ENCODE results near the gene AHR.

AHR gene

DNA sequence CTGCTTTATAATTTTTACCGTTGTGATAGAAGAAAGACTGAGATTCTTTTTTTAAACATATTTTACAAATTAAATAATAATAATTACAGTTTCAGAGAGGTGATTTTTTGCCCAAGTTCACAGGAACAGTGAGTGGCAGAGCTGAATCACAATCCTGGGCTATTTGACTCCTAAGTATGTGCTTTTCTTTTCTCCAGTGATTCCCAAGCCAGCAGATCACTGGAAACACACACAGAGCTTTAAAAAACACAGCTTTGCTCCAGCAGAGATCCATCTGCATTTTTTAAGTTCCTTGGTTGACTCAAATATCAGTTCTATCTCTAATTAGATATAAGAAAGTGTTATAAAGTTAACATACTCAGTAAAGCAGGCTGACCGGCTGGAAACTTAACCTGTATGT lies 69.0 kb downstream of the AHR start:
- H3K4me3 ChIP-seq (ENCODE audit: low read depth, low read length), result no peak overlapping the region
- TF ChIP-seq, protein P1, sequence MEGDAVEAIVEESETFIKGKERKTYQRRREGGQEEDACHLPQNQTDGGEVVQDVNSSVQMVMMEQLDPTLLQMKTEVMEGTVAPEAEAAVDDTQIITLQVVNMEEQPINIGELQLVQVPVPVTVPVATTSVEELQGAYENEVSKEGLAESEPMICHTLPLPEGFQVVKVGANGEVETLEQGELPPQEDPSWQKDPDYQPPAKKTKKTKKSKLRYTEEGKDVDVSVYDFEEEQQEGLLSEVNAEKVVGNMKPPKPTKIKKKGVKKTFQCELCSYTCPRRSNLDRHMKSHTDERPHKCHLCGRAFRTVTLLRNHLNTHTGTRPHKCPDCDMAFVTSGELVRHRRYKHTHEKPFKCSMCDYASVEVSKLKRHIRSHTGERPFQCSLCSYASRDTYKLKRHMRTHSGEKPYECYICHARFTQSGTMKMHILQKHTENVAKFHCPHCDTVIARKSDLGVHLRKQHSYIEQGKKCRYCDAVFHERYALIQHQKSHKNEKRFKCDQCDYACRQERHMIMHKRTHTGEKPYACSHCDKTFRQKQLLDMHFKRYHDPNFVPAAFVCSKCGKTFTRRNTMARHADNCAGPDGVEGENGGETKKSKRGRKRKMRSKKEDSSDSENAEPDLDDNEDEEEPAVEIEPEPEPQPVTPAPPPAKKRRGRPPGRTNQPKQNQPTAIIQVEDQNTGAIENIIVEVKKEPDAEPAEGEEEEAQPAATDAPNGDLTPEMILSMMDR (IDR thresholded peaks at IDR 0.05; ENCODE audit: borderline replicate concordance, insufficient read depth, low read depth, low read length), result no peak

DNA sequence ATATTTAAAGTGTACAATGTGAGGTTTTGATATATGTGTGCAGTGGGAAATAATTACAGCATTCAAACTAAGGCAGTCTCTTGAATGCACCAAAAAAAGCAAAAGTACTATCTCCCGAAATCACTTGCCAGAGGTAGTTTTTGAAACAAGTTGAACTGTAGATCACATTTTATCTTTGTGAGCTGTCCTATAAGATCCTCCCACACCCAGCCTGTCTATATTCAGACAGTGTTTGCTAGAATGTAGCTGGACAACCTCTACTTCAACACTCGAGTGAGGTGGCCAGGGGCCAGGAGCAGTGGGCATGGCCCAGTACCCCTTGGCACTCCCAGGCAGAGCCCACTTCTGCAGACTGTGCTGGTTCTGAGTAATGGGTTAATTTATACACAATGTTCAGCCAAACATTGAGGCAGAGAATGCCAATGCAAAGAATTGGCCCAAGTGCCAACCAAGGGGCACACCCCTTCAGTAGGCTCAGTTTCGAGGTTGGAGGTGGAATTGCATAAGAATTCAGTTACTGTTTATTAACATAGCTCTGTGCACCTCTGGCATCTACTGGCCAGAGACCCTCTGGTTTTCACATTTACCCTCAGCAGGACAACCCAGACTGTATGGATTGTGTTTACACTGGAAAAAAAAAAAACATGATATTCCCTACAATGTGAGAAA lies 70.5 kb downstream of the AHR start:
- TF ChIP-seq, protein P1 (IDR thresholded peaks at IDR 0.05; ENCODE audit: borderline replicate concordance, insufficient read depth, low read depth, low read length), result no peak
- H3K4me3 ChIP-seq (ENCODE audit: low read depth, low read length), result no peak overlapping the region

DNA sequence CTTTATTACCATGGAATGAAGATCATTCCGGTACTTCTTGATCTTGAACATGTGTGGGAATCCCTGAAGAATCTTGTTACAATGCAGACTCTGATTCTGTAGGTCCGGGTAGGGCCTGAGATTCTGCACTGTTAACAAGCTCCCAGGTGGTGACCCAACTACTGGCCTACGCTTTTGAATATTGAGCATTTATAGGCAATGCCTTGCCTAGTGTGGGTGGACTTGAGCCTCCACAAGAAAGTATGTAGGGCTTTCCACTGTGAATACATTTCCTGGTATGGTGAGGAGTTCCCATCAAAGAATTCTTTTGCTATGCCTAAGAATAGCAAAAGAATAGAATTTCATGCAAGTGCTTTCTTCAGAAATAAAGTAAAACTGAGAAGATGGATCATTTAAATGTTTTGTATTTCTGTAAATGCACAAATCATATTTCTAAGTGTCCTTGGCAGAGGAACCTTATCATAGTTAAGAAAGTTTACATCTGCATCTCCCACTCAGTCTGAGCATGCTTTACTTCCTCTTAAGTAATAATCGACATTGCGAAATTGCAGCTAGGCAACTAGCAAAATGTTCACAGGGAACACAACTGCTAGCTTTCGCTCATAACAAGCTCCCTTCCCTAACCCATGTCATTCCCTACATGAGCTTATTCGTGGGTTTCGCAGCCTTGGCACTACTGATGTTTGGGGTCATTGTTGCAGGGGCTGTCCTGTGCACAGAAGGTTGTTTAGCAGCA lies 71.4 kb downstream of the AHR start:
- TF ChIP-seq, protein P1 (IDR thresholded peaks at IDR 0.05; ENCODE audit: borderline replicate concordance, insufficient read depth, low read depth, low read length), result no peak
- no peak overlapping the region for H3K4me3 ChIP-seq (ENCODE audit: low read depth, low read length)

DNA sequence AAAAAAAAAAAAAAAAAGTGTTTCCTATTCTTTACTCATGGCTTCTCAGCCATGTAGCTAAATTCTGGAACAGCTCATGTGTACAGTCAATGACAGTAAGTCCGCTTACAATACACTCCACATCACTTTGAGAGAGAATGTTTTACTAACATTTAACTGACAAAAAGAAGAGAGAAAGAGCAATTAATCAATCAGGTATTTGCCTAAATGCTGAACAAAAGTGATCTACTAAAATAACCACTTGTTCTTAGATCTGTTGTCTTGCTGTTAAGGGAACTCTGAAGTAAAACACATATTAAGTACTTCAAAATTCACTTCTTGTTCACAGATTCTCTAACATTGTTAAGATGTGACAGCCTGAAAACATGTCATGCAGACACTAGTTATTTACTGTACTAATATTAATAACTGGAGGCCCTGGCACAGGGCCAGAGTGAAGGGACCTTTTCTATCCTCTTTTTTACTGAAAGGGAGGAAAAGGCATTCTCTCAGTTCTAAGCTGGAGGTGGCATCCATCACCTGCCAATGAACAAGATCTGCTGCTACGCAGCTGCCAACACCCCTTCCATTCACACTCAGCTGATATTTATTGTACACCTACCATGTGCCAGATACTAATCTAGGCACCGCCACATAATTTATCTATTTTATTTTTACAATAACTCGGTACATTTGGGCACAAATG lies 72.6 kb downstream of the AHR start:
- TF ChIP-seq, protein P1 (IDR thresholded peaks at IDR 0.05; ENCODE audit: borderline replicate concordance, insufficient read depth, low read depth, low read length), result no peak
- no peak overlapping the region for H3K4me3 ChIP-seq (ENCODE audit: low read depth, low read length)

DNA sequence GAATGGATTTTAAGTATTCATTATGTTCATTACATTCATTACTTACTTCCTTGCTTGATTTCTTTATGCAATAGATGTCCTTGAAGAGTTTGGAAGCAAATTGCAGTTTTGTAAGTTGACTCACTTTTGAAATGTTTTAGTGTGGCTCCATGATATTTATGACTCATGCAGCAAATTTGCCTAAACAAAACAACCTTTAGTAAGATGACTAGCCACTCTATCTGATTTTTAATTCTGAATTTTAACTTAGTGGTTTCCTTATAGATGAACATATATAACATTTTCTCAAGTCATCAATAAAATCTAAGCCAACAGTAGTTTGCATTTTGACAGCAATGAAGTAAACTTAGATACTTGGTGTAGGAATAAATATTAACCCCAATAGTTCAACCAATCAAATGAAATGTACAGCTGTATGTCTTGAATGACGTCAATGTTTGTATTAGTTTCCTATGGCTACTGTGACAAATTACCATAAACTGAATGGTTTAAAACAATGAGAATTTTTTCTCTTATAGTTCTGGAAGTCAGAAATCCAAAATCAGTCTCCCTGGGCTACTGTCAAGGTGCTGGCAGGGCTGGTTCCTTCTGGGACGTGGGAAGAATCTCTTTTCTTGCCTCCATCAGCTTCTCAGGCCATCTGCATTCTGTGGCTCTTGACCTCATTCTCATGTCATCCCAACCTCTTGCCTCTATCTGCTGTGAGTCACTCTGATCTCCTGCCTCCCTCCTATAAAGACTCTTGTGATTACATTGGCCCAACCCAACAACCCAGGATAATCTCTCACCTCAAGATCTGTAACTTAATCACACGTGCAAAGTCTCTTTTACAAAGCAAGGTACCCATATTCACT lies 73.4 kb downstream of the AHR start:
- TF ChIP-seq, protein P1 (IDR thresholded peaks at IDR 0.05; ENCODE audit: borderline replicate concordance, insufficient read depth, low read depth, low read length), result no peak
- H3K4me3 ChIP-seq (ENCODE audit: low read depth, low read length), result no peak overlapping the region

DNA sequence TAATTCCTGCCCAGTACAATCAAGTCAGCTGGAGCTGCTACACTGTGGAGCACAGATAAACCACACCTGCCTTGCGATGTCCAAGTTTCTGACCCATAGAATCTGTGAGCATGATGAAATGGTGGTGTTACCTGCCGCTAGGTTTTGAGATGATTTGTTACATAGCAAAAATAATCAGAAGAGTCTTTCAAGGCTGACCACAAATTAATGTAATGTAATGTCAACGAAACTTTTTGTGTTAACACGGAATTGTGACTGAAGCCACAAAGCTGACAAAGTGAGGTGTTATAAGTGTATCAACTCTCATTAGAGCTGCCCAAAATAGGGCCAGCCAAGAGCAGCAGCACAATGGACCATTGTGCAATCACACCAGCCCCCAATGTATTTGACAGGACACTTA lies 75.7 kb downstream of the AHR start:
- TF ChIP-seq, protein P1 (IDR thresholded peaks at IDR 0.05; ENCODE audit: borderline replicate concordance, insufficient read depth, low read depth, low read length), result no peak
- H3K4me3 ChIP-seq (ENCODE audit: low read depth, low read length), result no peak overlapping the region
